GM12801 (cell line): ENCODE measurements around the gene MSRB1.

Experiments
- TF ChIP-seq, protein P1 (sequence below): IDR thresholded peaks from one replicate; pipeline ENCODE4 v1.5.1; 2011; ENCODE audit warnings: control low read depth; ENCODE audit not compliant: insufficient read length; ENCODE audit errors: extremely low read depth

The MSRB1 gene

DNA sequence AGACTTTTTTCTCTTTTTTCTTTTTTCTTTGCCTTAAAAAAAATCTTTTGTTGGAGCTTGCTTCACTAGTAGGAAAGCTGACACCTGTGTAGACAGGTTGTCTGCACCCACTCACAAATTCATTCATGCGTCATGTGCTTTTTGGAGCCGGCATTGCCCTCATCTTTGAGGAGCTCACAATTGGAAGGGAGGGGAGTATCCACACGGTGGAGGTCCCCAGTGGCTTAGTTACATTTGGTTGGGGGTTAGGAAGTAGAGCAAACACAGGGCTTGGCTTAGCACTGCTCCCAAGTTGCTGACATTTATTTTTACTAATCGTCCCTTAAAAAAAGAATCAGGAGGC is 52.3 kb downstream of the MSRB1 start:
- TF ChIP-seq, protein P1, sequence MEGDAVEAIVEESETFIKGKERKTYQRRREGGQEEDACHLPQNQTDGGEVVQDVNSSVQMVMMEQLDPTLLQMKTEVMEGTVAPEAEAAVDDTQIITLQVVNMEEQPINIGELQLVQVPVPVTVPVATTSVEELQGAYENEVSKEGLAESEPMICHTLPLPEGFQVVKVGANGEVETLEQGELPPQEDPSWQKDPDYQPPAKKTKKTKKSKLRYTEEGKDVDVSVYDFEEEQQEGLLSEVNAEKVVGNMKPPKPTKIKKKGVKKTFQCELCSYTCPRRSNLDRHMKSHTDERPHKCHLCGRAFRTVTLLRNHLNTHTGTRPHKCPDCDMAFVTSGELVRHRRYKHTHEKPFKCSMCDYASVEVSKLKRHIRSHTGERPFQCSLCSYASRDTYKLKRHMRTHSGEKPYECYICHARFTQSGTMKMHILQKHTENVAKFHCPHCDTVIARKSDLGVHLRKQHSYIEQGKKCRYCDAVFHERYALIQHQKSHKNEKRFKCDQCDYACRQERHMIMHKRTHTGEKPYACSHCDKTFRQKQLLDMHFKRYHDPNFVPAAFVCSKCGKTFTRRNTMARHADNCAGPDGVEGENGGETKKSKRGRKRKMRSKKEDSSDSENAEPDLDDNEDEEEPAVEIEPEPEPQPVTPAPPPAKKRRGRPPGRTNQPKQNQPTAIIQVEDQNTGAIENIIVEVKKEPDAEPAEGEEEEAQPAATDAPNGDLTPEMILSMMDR, result no peak

GRCh38 chr16:1890024-1890707 is 52.8 kb downstream of the MSRB1 start:
- TF ChIP-seq, protein P1, result no peak
